Neural cell (in vitro differentiated cells): ENCODE results near the gene DUOXA1.

Source experiments
- CTCF ChIP-seq: fragments of 450-650 bp; IDR thresholded peaks from 2 replicates; pipeline ENCODE4 v1.5.1; 2014; ENCODE audit warnings: antibody characterized with exemption, mild to moderate bottlenecking, moderate library complexity; ENCODE audit not compliant: poor library complexity, severe bottlenecking
- EP300 ChIP-seq: fragments of 450-650 bp; conservative IDR thresholded peaks from 2 replicates; pipeline ENCODE4 v1.6.1; 2014; ENCODE audit warnings: antibody characterized with exemption, mild to moderate bottlenecking, moderate library complexity; ENCODE audit not compliant: poor library complexity, severe bottlenecking
- POLR2AphosphoS5 ChIP-seq: IDR thresholded peaks from 2 replicates; pipeline ENCODE4 v1.6.1; 2012
- REST ChIP-seq: IDR thresholded peaks from 2 replicates; pipeline ENCODE4 v1.6.1; 2012; ENCODE audit warnings: borderline replicate concordance

- TF ChIP-seq REST (no peak), CTCF (no peak), EP300 (no peak), POLR2AphosphoS5 (no peak)
Observed at GRCh38 chr15:45084163-45084562, 45.5 kb downstream of the DUOXA1 start.
